ENCODE data around the gene RELL2. TPM values are rescaled to one million over a fixed set of nuclear protein-coding genes. Genes with fewer than 3 reads are reported as not detected.

Gene RELL2
- total and polyA plus RNA-seq, 11 donors = 0.25 to 2.7 (median 0.72) TPM

GRCh38 chr5:141637123-141637766 is 448 bp downstream of the RELL2 start:
- H3K4me1 ChIP-seq = peaks cover 3 to 49% (median 24%) of the 10 kb centered on the region in 12 donors
- peaks cover 0 to 23% (median 8%) of the 10 kb centered on the region in 9 donors for H3K36me3 ChIP-seq
- DNase-seq (peak in 3 of 5 donors; percentile 31 to 71 (median 41)), ATAC-seq (peak; percentile 3 to 21 (median 14))
- no peaks in the 10 kb centered on the region for H3K27me3 ChIP-seq
- peak overlapping the region; percentile 45 to 97 (median 78) for H3K4me3 ChIP-seq
- no peaks in the 10 kb centered on the region for H3K9me3 ChIP-seq
- WGBS, 4 donors = 1 to 4% (median 2%) methylated on average over 14 to 63 of the region's 63 CpGs
- H3K27ac ChIP-seq = peak overlapping the region in 8 of 12 donors; percentile 57 to 85 (median 76)
- TF ChIP-seq, protein P1, sequence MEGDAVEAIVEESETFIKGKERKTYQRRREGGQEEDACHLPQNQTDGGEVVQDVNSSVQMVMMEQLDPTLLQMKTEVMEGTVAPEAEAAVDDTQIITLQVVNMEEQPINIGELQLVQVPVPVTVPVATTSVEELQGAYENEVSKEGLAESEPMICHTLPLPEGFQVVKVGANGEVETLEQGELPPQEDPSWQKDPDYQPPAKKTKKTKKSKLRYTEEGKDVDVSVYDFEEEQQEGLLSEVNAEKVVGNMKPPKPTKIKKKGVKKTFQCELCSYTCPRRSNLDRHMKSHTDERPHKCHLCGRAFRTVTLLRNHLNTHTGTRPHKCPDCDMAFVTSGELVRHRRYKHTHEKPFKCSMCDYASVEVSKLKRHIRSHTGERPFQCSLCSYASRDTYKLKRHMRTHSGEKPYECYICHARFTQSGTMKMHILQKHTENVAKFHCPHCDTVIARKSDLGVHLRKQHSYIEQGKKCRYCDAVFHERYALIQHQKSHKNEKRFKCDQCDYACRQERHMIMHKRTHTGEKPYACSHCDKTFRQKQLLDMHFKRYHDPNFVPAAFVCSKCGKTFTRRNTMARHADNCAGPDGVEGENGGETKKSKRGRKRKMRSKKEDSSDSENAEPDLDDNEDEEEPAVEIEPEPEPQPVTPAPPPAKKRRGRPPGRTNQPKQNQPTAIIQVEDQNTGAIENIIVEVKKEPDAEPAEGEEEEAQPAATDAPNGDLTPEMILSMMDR (IDR thresholded peaks at IDR 0.05) = no peak
- TF ChIP-seq POLR2A (IDR thresholded peaks at IDR 0.05) = no peak
- intact Hi-C loops (cut with DNase I) = no loop called here

GRCh38 chr5:141637767-141638419 is 1.1 kb downstream of the RELL2 start:
- Histone ChIP-seq H3K36me3 (peaks cover 0 to 20% (median 7%) of the 10 kb centered on the region in 9 donors), H3K4me3 (peak overlapping the region; percentile 45 to 97 (median 78)), H3K9me3 (no peaks in the 10 kb centered on the region), H3K4me1 (peaks cover 3 to 44% (median 24%) of the 10 kb centered on the region in 12 donors), H3K27me3 (no peaks in the 10 kb centered on the region), H3K27ac (peak overlapping the region in 1 of 12 donors; percentile 81)
- 5 to 13% (median 6%) methylated on average over 18 to 40 of the region's 40 CpGs for WGBS, 4 donors
- intact Hi-C loops (cut with DNase I) = no loop called here
- TF ChIP-seq, protein P1 (IDR thresholded peaks at IDR 0.05) = peak in 7 of 12 donors; percentile 7 to 39 (median 33)
- no peak for TF ChIP-seq POLR2A (IDR thresholded peaks at IDR 0.05)
- DNase-seq (peak; percentile 58 to 82 (median 66)), ATAC-seq (peak in 3 of 4 donors; percentile 23 to 53 (median 42))

DNA sequence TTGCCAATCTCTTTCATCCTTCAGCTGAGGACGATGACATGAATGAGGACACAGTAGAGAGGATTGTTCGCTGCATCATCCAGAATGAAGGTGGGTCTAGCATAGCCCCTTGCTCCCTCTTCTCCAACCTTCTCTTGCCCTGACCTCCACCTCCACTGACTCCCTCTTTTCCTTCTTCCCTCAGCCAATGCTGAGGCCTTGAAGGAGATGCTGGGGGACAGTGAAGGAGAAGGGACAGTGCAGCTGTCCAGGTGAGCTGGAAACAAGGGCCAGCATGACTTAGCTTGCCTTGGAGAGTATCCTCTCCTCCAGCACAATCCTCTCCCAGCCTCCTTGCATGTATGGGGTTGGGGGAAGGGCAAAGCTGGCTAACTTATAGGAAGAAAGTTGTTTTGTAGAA is 2.0 kb downstream of the RELL2 start:
- H3K9me3 ChIP-seq = no peaks in the 10 kb centered on the region
- DNase-seq (no peak), ATAC-seq (no peak)
- H3K27ac ChIP-seq = no peak overlapping the region
- intact Hi-C loops (cut with DNase I) = no loop called here
- no peaks in the 10 kb centered on the region for H3K27me3 ChIP-seq
- H3K4me3 ChIP-seq = no peak overlapping the region
- peaks cover 0 to 21% (median 3%) of the 10 kb centered on the region in 9 donors for H3K36me3 ChIP-seq
- WGBS, 4 donors = 93 to 98% (median 96%) methylated on average over 2 of the region's 2 CpGs
- peaks cover 3 to 38% (median 23%) of the 10 kb centered on the region in 12 donors for H3K4me1 ChIP-seq
- no peak for TF ChIP-seq POLR2A (IDR thresholded peaks at IDR 0.05)
- TF ChIP-seq, protein P1 (IDR thresholded peaks at IDR 0.05) = no peak

DNA sequence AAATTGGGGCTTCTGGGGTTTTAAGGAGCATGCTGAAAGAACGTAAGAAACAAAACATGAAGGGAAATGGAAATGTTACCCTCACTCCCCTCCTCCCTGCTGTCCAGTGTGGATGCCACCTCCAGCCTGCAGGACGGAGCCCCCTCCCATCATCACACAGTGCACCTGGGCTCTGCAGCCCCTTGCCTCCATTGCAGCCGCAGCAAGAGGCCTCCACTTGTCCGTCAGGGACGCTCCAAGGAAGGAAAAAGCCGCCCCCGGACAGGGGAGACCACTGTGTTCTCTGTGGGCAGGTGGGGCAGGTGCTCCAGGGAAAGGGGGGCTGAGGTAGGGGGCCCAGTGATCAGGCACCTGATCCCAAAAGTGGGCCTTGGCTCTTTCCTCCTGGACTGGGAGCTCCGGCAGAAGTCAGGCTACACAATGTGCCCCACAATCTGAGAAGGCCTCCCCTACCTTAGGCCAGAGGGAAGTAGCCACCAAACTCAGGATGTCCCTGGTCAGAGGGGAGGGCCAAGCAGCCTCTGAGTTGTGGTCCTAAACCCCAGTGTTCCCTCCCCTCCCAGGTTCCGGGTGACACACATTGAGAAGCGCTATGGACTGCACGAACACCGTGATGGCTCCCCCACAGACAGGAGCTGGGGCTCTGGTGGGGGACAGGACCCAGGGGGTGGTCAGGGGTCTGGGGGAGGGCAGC is 2.7 kb downstream of the RELL2 start:
- no peak overlapping the region for H3K27ac ChIP-seq
- peaks cover 0 to 22% (median 2%) of the 10 kb centered on the region in 9 donors for H3K36me3 ChIP-seq
- H3K27me3 ChIP-seq = no peaks in the 10 kb centered on the region
- no peaks in the 10 kb centered on the region for H3K9me3 ChIP-seq
- ATAC-seq = no peak
- intact Hi-C loops (cut with DNase I) = no loop called here
- TF ChIP-seq, protein P1 (IDR thresholded peaks at IDR 0.05) = no peak
- TF ChIP-seq POLR2A (IDR thresholded peaks at IDR 0.05) = no peak
- peaks cover 3 to 32% (median 23%) of the 10 kb centered on the region in 12 donors for H3K4me1 ChIP-seq
- DNase-seq = no peak
- no peak overlapping the region for H3K4me3 ChIP-seq
- WGBS, 4 donors = 87 to 93% (median 91%) methylated on average over 8 to 12 of the region's 12 CpGs
